ENCODE measurements around the gene PTDSS2. TPM values are rescaled to one million over a fixed set of nuclear protein-coding genes. Genes with fewer than 3 reads are reported as not detected.

Gene PTDSS2
- total and polyA plus RNA-seq, 9 of the 15 experiments (the other 6 are each of a cell fraction or from before 2014, with no cell fraction given) = 0.45 to 53.9 (median 17.2) TPM

- no peak for TF ChIP-seq ZNF592 (IDR thresholded peaks at IDR 0.05)
- no peak for TF ChIP-seq PRPF4 (IDR thresholded peaks at IDR 0.05; ENCODE audit: insufficient read depth, low read depth, low read length, poor library complexity, severe bottlenecking)
- no peak for TF ChIP-seq HDAC8 (tag; IDR thresholded peaks at IDR 0.05)
- TF ChIP-seq EP400 (IDR thresholded peaks at IDR 0.05) = no peak
- no peak for TF ChIP-seq ERF (CRISPR knock-in tag; IDR thresholded peaks at IDR 0.05)
- TF ChIP-seq FOXA1 (IDR thresholded peaks at IDR 0.05; ENCODE audit: borderline replicate concordance) = no peak
- no peak for TF ChIP-seq IRF9 (tag; IDR thresholded peaks at IDR 0.05)
- no peak for TF ChIP-seq BCL6 (CRISPR knock-in tag; IDR thresholded peaks at IDR 0.05)
- peak; percentile 82 for TF ChIP-seq CHD2 (IDR thresholded peaks at IDR 0.05; ENCODE audit: low read depth, low read length)
- no peak for TF ChIP-seq MTA2 (IDR thresholded peaks at IDR 0.05; ENCODE audit: low read depth)
- TF ChIP-seq GATA2 (CRISPR knock-in tag; IDR thresholded peaks at IDR 0.05) = no peak
- TF ChIP-seq KAT7 (CRISPR knock-in tag; IDR thresholded peaks at IDR 0.05; ENCODE audit: borderline replicate concordance) = peak; percentile 14; the same call in 1 of the 2 replicates
- TF ChIP-seq E4F1 (CRISPR knock-in tag; IDR thresholded peaks at IDR 0.05; ENCODE audit: borderline replicate concordance) = no peak
- peak; percentile 90 for TF ChIP-seq NEUROD1 (IDR thresholded peaks at IDR 0.05; ENCODE audit: borderline replicate concordance, low read depth, low read length, partially characterized antibody)
- no peak for TF ChIP-seq NUFIP1 (IDR thresholded peaks at IDR 0.05; ENCODE audit: partially characterized antibody)
- TF ChIP-seq ARNT (IDR thresholded peaks at IDR 0.05) = no peak
- no peak for TF ChIP-seq ZNF24 (IDR thresholded peaks at IDR 0.05)
- no peak for TF ChIP-seq MBD1 (CRISPR knock-in tag; IDR thresholded peaks at IDR 0.05)
- no peak for TF ChIP-seq ARHGAP35 (IDR thresholded peaks at IDR 0.05; ENCODE audit: partially characterized antibody)
- no peak for TF ChIP-seq NFATC3 (IDR thresholded peaks at IDR 0.05)
Measured at GRCh38 chr11:535519-536454, 85.7 kb downstream of the PTDSS2 start, which contains the start of gene HRAS (continued).
